SHP77 treated with DMSO at 0.1 percent for 48 hours (cell line): ENCODE results near the gene CASR.

ENCODE experiments used
- DNase-seq: peaks from one replicate; lab custom pipeline; 2025; lab: John Stamatoyannopoulos, UW

CASR gene

GRCh38 chr3:122305818-122306621, 122.6 kb downstream of the CASR start:
- no peak for DNase-seq

- DNase-seq, result no peak
Measured at GRCh38 chr3:122306622-122306953, 123.1 kb downstream of the CASR start.

GRCh38 chr3:122307094-122307687, 123.7 kb downstream of the CASR start:
- DNase-seq, result no peak

GRCh38 chr3:122307976-122308375, 124.5 kb downstream of the CASR start:
- DNase-seq, result no peak

- DNase-seq, result no peak
Measured at GRCh38 chr3:122310361-122310760, 126.9 kb downstream of the CASR start.

- DNase-seq, result no peak
Measured at GRCh38 chr3:122312826-122313225, 129.4 kb downstream of the CASR start.

GRCh38 chr3:122313281-122313680, 129.8 kb downstream of the CASR start:
- DNase-seq, result no peak

GRCh38 chr3:122314228-122314876, 130.9 kb downstream of the CASR start:
- DNase-seq, result no peak

GRCh38 chr3:122315619-122316018, 132.2 kb downstream of the CASR start:
- no peak for DNase-seq

- no peak for DNase-seq
Measured at GRCh38 chr3:122316368-122316767, 132.9 kb downstream of the CASR start.

GRCh38 chr3:122318620-122319019, 135.2 kb downstream of the CASR start:
- no peak for DNase-seq

GRCh38 chr3:122322095-122323075, 138.9 kb downstream of the CASR start:
- DNase-seq, result no peak

GRCh38 chr3:122324871-122325323, 141.4 kb downstream of the CASR start, which contains the start of gene CSTA:
Gene CSTA (plus strand): TSS chr3:122325248. CDS start chr3:122325293, 45 bp downstream.
- DNase-seq, result no peak

- no peak for DNase-seq
Measured at GRCh38 chr3:122325769-122326168, 142.3 kb downstream of the CASR start.

- no peak for DNase-seq
Measured at GRCh38 chr3:122331886-122332285, 148.4 kb downstream of the CASR start.

- no peak for DNase-seq
Measured at GRCh38 chr3:122332551-122332950, 149.1 kb downstream of the CASR start.
